H1 (cell line): Measurements from ENCODE around the gene IGFL2. TPM values are rescaled to one million over a fixed set of nuclear protein-coding genes. Genes with fewer than 3 reads are reported as not detected.

Experiments used
- CTCF ChIA-PET: fragments of 300-600 bp; sonication (Branson Sonifier 250); formaldehyde crosslinking; loops from one replicate; lab custom pipeline; 2021; ENCODE audit not compliant: partially characterized antibody; lab: Charles Lee
- POLR2A ChIA-PET: fragments of 300-600 bp; sonication (Branson Sonifier 250); formaldehyde crosslinking; loops from one replicate; lab custom pipeline; 2021; ENCODE audit warnings: inconsistent platforms; ENCODE audit not compliant: partially characterized antibody; lab: Charles Lee
- DNase-seq, 2 experiments: peaks; one replicate each; pipeline versions ENCODE4 v3.0.0 to v3.0.0-alpha.2; 2010 to 2022; ENCODE audit warnings: low spot score in 2 of 2, low read depth in 1 of 2, mixed read lengths in 1 of 2
- FAIRE-seq: peaks from 2 replicates; lab custom pipeline; 2011; peaks lifted over from hg19 to GRCh38; lab: Jason Lieb, UNC
- H2AFZ ChIP-seq: 2 replicates; pipeline ENCODE4 v1.8.1; 2012; ENCODE audit warnings: low read length, inconsistent platforms
- H2AK5ac ChIP-seq: 2 replicates; pipeline ENCODE4 v1.6.1; 2013; ENCODE audit warnings: low read depth, low read length
- H2BK120ac ChIP-seq: replicated peaks from 2 replicates; pipeline ENCODE3; 2013; ENCODE audit warnings: low read depth, low read length, inconsistent platforms
- H2BK12ac ChIP-seq: 2 replicates; pipeline ENCODE4 v1.6.1; 2013; ENCODE audit warnings: low read depth, low read length
- H2BK15ac ChIP-seq: 2 replicates; pipeline ENCODE4 v1.6.1; 2013; ENCODE audit warnings: low read length
- H2BK20ac ChIP-seq: 2 replicates; pipeline ENCODE4 v1.6.1; 2013; ENCODE audit warnings: low read length
- H2BK5ac ChIP-seq: 2 replicates; pipeline ENCODE4 v1.6.1; 2013; ENCODE audit warnings: low read depth, low read length
- H3K14ac ChIP-seq: 2 replicates; pipeline ENCODE4 v1.6.1; 2013; ENCODE audit warnings: inconsistent platforms; ENCODE audit not compliant: insufficient read length
- H3K18ac ChIP-seq: 2 replicates; pipeline ENCODE4 v1.6.1; 2013; ENCODE audit warnings: low read length; ENCODE audit errors: extremely low read depth
- H3K23ac ChIP-seq: 2 replicates; pipeline ENCODE4 v1.6.1; 2013; ENCODE audit warnings: inconsistent platforms; ENCODE audit not compliant: insufficient read length
- H3K23me2 ChIP-seq: 2 replicates; pipeline ENCODE4 v1.6.1; 2013; ENCODE audit warnings: low read depth, low read length
- H3K27ac ChIP-seq: 2 replicates; pipeline ENCODE4 v1.6.1; 2011; ENCODE audit warnings: low read depth, low read length, inconsistent platforms
- H3K27me3 ChIP-seq, 4 experiments: replicated peaks in 1 of 4; 1 replicate in 1 of 4; 2 replicates in 3 of 4; pipeline versions ENCODE4 v1.6.1 to v1.8.1; 2011 to 2013; ENCODE audit warnings: low read length in 3 of 4, mild to moderate bottlenecking in 3 of 4, inconsistent platforms in 2 of 4, mixed read lengths in 2 of 4, moderate library complexity in 1 of 4; ENCODE audit not compliant: control insufficient read depth in 3 of 4, insufficient read depth in 3 of 4; ENCODE audit errors: extremely low read depth in 1 of 4
- H3K36me3 ChIP-seq, 4 experiments: 2 replicates each; pipeline versions ENCODE4 v1.6.1 to v1.8.1; 2011 to 2013; ENCODE audit warnings: mild to moderate bottlenecking in 4 of 4, low read length in 3 of 4, moderate library complexity in 2 of 4, control low read depth in 1 of 4, inconsistent platforms in 1 of 4; ENCODE audit not compliant: insufficient read depth in 4 of 4, control insufficient read depth in 2 of 4
- H3K4ac ChIP-seq: replicated peaks from 2 replicates; pipeline ENCODE3; 2013; ENCODE audit warnings: low read length, low read depth, mixed read lengths, inconsistent platforms; ENCODE audit not compliant: insufficient read length
- H3K4me1 ChIP-seq, 4 experiments: replicated peaks in 1 of 4; 1 replicate in 1 of 4; 2 replicates in 3 of 4; pipeline versions ENCODE4 v1.6.1 to v1.8.1; 2011 to 2013; ENCODE audit warnings: low read length in 3 of 4, inconsistent platforms in 2 of 4, mixed read lengths in 1 of 4; ENCODE audit not compliant: insufficient read depth in 4 of 4, control insufficient read depth in 3 of 4
- H3K4me2 ChIP-seq, 2 experiments: 2 replicates each; pipeline versions ENCODE4 v1.6.1 to v1.8.1; 2011 to 2013; ENCODE audit warnings: low read depth in 2 of 2, low read length in 2 of 2, control low read depth in 1 of 2, inconsistent platforms in 1 of 2, mild to moderate bottlenecking in 1 of 2; ENCODE audit not compliant: insufficient read depth in 1 of 2
- H3K4me3 ChIP-seq, 4 experiments: fragments of 200-600, 300-600 bp in 1 of 4; sonication (generic), shearing (Covaris generic), sonication (Bioruptor Twin) in 1 of 4; 2 replicates each; pipeline versions ENCODE4 v1.5.1 to v1.8.1; 2011 to 2016; ENCODE audit warnings: low read length in 4 of 4, low read depth in 3 of 4, control low read depth in 2 of 4, inconsistent platforms in 2 of 4, mild to moderate bottlenecking in 2 of 4, mixed read lengths in 1 of 4, moderate library complexity in 1 of 4; ENCODE audit not compliant: insufficient read depth in 2 of 4; ENCODE audit errors: extremely low read depth in 1 of 4
- H3K56ac ChIP-seq: replicated peaks from 2 replicates; pipeline ENCODE3; 2013; ENCODE audit warnings: low read depth, mild to moderate bottlenecking, mixed read lengths, low read length, inconsistent platforms; ENCODE audit not compliant: insufficient read length
- H3K79me1 ChIP-seq: 2 replicates; pipeline ENCODE4 v1.6.1; 2013; ENCODE audit warnings: low read depth, low read length, control low read depth
- H3K79me2 ChIP-seq, 2 experiments: 2 replicates each; pipeline versions ENCODE4 v1.6.1 to v1.8.1; 2012 to 2013; ENCODE audit warnings: low read length in 2 of 2, mild to moderate bottlenecking in 2 of 2, inconsistent platforms in 1 of 2; ENCODE audit not compliant: insufficient read depth in 2 of 2, control insufficient read depth in 1 of 2
- H3K9ac ChIP-seq, 4 experiments: replicated peaks in 1 of 4; 1 replicate in 1 of 4; 2 replicates in 3 of 4; pipeline versions ENCODE4 v1.6.1 to v1.8.1; 2011 to 2013; ENCODE audit warnings: low read depth in 3 of 4, low read length in 3 of 4, control low read depth in 2 of 4, mild to moderate bottlenecking in 2 of 4, moderate library complexity in 2 of 4, inconsistent platforms in 1 of 4; ENCODE audit errors: extremely low read depth in 1 of 4
- H3K9me3 ChIP-seq, 2 experiments: 2 replicates each; pipeline versions ENCODE4 v1.6.1 to v1.8.1; 2012 to 2013; ENCODE audit warnings: mild to moderate bottlenecking in 2 of 2, moderate library complexity in 2 of 2, control low read depth in 1 of 2, inconsistent platforms in 1 of 2, low read depth in 1 of 2, low read length in 1 of 2, mixed read lengths in 1 of 2; ENCODE audit not compliant: insufficient read depth in 2 of 2
- H4K20me1 ChIP-seq, 2 experiments: replicated peaks in 1 of 2; 2 replicates each; pipeline versions ENCODE3 to v1.8.1; 2011 to 2013; ENCODE audit warnings: inconsistent platforms in 2 of 2, low read length in 2 of 2, mild to moderate bottlenecking in 1 of 2; ENCODE audit not compliant: insufficient read depth in 2 of 2, control insufficient read depth in 1 of 2
- H4K5ac ChIP-seq: 2 replicates; pipeline ENCODE4 v1.6.1; 2013; ENCODE audit warnings: low read length, low read depth, mixed read lengths, inconsistent platforms; ENCODE audit not compliant: insufficient read length
- H4K8ac ChIP-seq: 2 replicates; pipeline ENCODE4 v1.8.0; 2013; ENCODE audit warnings: mild to moderate bottlenecking, moderate library complexity, low read length, inconsistent platforms; ENCODE audit not compliant: insufficient read depth; ENCODE audit errors: extremely low read depth
- H4K91ac ChIP-seq: replicated peaks from 2 replicates; pipeline ENCODE3; 2013; ENCODE audit warnings: low read length, mixed read lengths, inconsistent platforms; ENCODE audit not compliant: insufficient read length
- CBX5 ChIP-seq: fragments of 300-800, 300-1000 bp; sonication (generic); IDR thresholded peaks from 2 replicates; pipeline ENCODE4 v1.7.1; 2016; ENCODE audit warnings: antibody characterized with exemption, low read length, low read depth
- GTF2F1 ChIP-seq: IDR thresholded peaks from 2 replicates; pipeline ENCODE4 v1.6.1; 2012; ENCODE audit warnings: low read depth, low read length, improper control_type of control experiment, borderline replicate concordance
- MAX ChIP-seq: IDR thresholded peaks from 2 replicates; pipeline ENCODE4 v1.6.1; 2012; ENCODE audit warnings: inconsistent platforms
- SP1 ChIP-seq: IDR thresholded peaks from 2 replicates; pipeline ENCODE4 v1.6.1; 2011; ENCODE audit warnings: low read depth, low read length
- SRF ChIP-seq: IDR thresholded peaks from 2 replicates; pipeline ENCODE4 v1.6.1; 2011; ENCODE audit warnings: mild to moderate bottlenecking, low read depth, low read length, moderate library complexity
- WGBS, 2 experiments: shearing (Covaris generic) in 1 of 2; methylation state at CpG; one replicate each; pipeline versions ENCODE4 v1.1.6 to v1.1.7; 2013 to 2015; ENCODE audit warnings: low lambda C conversion rate in 2 of 2, mixed read lengths in 2 of 2, inconsistent platforms in 1 of 2, low coverage in 1 of 2, missing lambda C conversion rate in 1 of 2; ENCODE audit not compliant: insufficient replicate concordance in 2 of 2, insufficient coverage in 1 of 2, insufficient read length in 1 of 2; ENCODE audit errors: extremely low coverage in 1 of 2, missing lambda C conversion rate in 1 of 2; 5-methylcytosine and 5-hydroxymethylcytosine counted together
- polyA plus RNA-seq, 7 experiments: library from polyadenylated mRNA; depleted of rRNA in 3 of 7; stranded (reverse) in 5 of 7; unstranded in 2 of 7; fragments of >200 nt in 5 of 7; fragments of 200-250 nt in 2 of 7; gene quantifications; 1 replicate in 5 of 7; 2 replicates in 1 of 7; 4 replicates in 1 of 7; pipeline versions ENCODE4 v1.2.1 to v1.2.3, GENCODE V29; 2011 to 2013; ENCODE audit warnings: missing spikeins in 2 of 7, mixed read lengths in 2 of 7
- total RNA-seq: library from RNA; stranded (reverse); fragmentation: NEBNext Ultra II Directional; extraction: Animal tissue kit (Norgen Biotek cat#: 25700); gene quantifications from 2 replicates; pipeline ENCODE4 v1.2.1, GENCODE V29; 2021

IGFL2 gene
- total and polyA plus RNA-seq, 2 of the 8 experiments (the other 6 are each of a cell fraction or from before 2014, with no cell fraction given) = not detected

DNA sequence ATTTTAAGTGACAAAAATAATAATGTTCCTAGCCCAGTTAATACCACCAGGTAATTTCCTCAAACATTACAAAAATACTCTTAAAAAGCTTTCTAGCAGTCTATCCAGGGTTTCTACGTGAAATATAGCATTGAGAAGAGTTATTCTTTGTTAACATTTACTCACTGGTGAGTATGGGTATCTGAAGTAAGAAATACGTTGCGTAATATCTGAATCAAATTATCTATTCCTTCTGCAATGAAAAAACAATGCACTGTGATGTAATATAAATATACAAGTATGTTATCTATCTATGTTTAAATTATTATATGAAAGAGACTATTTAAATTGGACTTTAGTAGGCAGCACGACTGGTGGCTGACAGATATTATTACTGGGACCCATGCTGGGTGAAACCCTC lies 5.7 kb upstream of the IGFL2 start:
- H2AK5ac ChIP-seq = no peak overlapping the region
- CTCF ChIA-PET = interaction anchor here (0.6 to 0.9 kb wide), 3 partner anchors 12 to 123 kb away, joined by 3 to 4 read pairs (median 3); no protein-coding TSS in a partner anchor
- no peaks in the 10 kb centered on the region for H3K4me1 ChIP-seq
- no peak overlapping the region for H3K56ac ChIP-seq
- H2BK5ac ChIP-seq = no peak overlapping the region
- H3K9ac ChIP-seq = no peak overlapping the region
- no peak overlapping the region for H3K18ac ChIP-seq
- DNase-seq (no peak), FAIRE-seq (no peak)
- no peaks in the 10 kb centered on the region for H3K79me2 ChIP-seq
- no peaks in the 10 kb centered on the region for H3K27me3 ChIP-seq
- no peak overlapping the region for H3K4ac ChIP-seq
- no peak overlapping the region for H2AFZ ChIP-seq
- H2BK20ac ChIP-seq = no peak overlapping the region
- no peak overlapping the region for H4K8ac ChIP-seq
- H3K4me2 ChIP-seq = no peak overlapping the region
- POLR2A ChIA-PET = interaction anchor here (1.4 to 2.0 kb wide), 2 partner anchors 9 to 26 kb away, joined by 3 to 9 read pairs; no protein-coding TSS in a partner anchor
- H3K79me1 ChIP-seq = no peaks in the 10 kb centered on the region
- no peak overlapping the region for H4K91ac ChIP-seq
- H4K20me1 ChIP-seq = no peaks in the 10 kb centered on the region
- WGBS, 2 experiments = 93% methylated on average over 4 of the region's 4 CpGs; no CpG with 5 or more reads in 1 of the 2 experiments
- no peak overlapping the region for H4K5ac ChIP-seq
- H3K4me3 ChIP-seq = no peak overlapping the region
- 0 out of 4 replicates have a peak, but pooled peaks cover 0 to 1% of the 10 kb centered on the region in 2 experiments for H3K9me3 ChIP-seq
- H2BK120ac ChIP-seq = no peak overlapping the region
- no peak overlapping the region for H2BK15ac ChIP-seq
- no peaks in the 10 kb centered on the region for H3K36me3 ChIP-seq
- no peak overlapping the region for H2BK12ac ChIP-seq
- no peak overlapping the region for H3K27ac ChIP-seq
- H3K14ac ChIP-seq = no peak overlapping the region
- no peaks in the 10 kb centered on the region for H3K23me2 ChIP-seq
- H3K23ac ChIP-seq = no peak overlapping the region
- TF ChIP-seq SRF = no peak
- TF ChIP-seq SP1 = no peak
- no peak for TF ChIP-seq CBX5
- TF ChIP-seq GTF2F1 = no peak
- no peak for TF ChIP-seq MAX
